WTC11 (cell line): ENCODE results near the gene CACNA1H. TPM values are rescaled to one million over a fixed set of nuclear protein-coding genes. Genes with fewer than 3 reads are reported as not detected.

Source experiments
- ATAC-seq: fragments of 200-7000 bp; cut with Tn5 transposase; 2 replicates; pipeline ENCODE4 v1.10.0; 2021; ENCODE audit warnings: mild to moderate bottlenecking, moderate library complexity
- CTCF ChIA-PET: fragments of 300-600 bp; sonication (Branson Sonifier 250); formaldehyde crosslinking; loops from one replicate; lab custom pipeline; 2021; ENCODE audit warnings: antibody characterized with exemption; lab: Charles Lee
- POLR2A ChIA-PET: fragments of 350-600 bp; sonication (Branson Sonifier 250); formaldehyde crosslinking; loops from one replicate; lab custom pipeline; 2021; ENCODE audit warnings: antibody characterized with exemption; lab: Charles Lee
- DNase-seq: peaks from one replicate; pipeline ENCODE4 v3.0.0; 2021; ENCODE audit warnings: low spot score
- H3K27ac Mint-ChIP-seq: 2 replicates; pipeline ENCODE4 v1.8.0; 2021; ENCODE audit warnings: mixed read lengths
- H3K27me3 Mint-ChIP-seq: 2 replicates; pipeline ENCODE4 v1.8.0; 2021; ENCODE audit warnings: low read depth, mild to moderate bottlenecking, moderate library complexity, mixed read lengths
- H3K36me3 Mint-ChIP-seq: 2 replicates; pipeline ENCODE4 v1.8.0; 2021; ENCODE audit warnings: mixed read lengths
- H3K4me1 Mint-ChIP-seq: 2 replicates; pipeline ENCODE4 v1.8.0; 2022; ENCODE audit warnings: mixed read lengths
- H3K4me3 Mint-ChIP-seq: 2 replicates; pipeline ENCODE4 v1.8.0; 2021; ENCODE audit warnings: mild to moderate bottlenecking, moderate library complexity, mixed read lengths
- H3K9me3 Mint-ChIP-seq: 2 replicates; pipeline ENCODE4 v1.8.0; 2021; ENCODE audit warnings: mixed read lengths
- ATF3 ChIP-seq: sonication (generic); formaldehyde crosslinking; conservative IDR thresholded peaks from 2 replicates; pipeline ENCODE4 v1.8.1; 2022; ENCODE audit warnings: mild to moderate bottlenecking, missing genetic modification reagents
- E2F4 ChIP-seq: sonication (generic); formaldehyde crosslinking; IDR thresholded peaks from 2 replicates; pipeline ENCODE4 v1.8.1; 2022; ENCODE audit warnings: low read depth, mild to moderate bottlenecking, moderate library complexity, missing genetic modification reagents, borderline replicate concordance
- ELF4 ChIP-seq: sonication (generic); formaldehyde crosslinking; IDR thresholded peaks from 2 replicates; pipeline ENCODE4 v1.8.1; 2022; ENCODE audit warnings: low read depth, mild to moderate bottlenecking, moderate library complexity, missing genetic modification reagents
- ETV6 ChIP-seq: sonication (generic); formaldehyde crosslinking; IDR thresholded peaks from 2 replicates; pipeline ENCODE4 v1.8.1; 2022; ENCODE audit warnings: mild to moderate bottlenecking, missing genetic modification reagents
- IRF2 ChIP-seq: sonication (generic); formaldehyde crosslinking; IDR thresholded peaks from 2 replicates; pipeline ENCODE4 v1.8.0; 2022; ENCODE audit warnings: low read depth, missing genetic modification reagents, borderline replicate concordance
- JAZF1 ChIP-seq: fragments of 250-450 bp; sonication (Bioruptor Pico); IDR thresholded peaks from 2 replicates; pipeline ENCODE4 v1.9.0; 2021; ENCODE audit warnings: moderate library complexity, mild to moderate bottlenecking, inconsistent platforms
- MYBL2 ChIP-seq: sonication (generic); formaldehyde crosslinking; IDR thresholded peaks from 2 replicates; pipeline ENCODE4 v1.8.1; 2023; ENCODE audit warnings: mild to moderate bottlenecking, moderate library complexity, missing genetic modification reagents
- SP1 ChIP-seq: sonication (generic); formaldehyde crosslinking; conservative IDR thresholded peaks from 2 replicates; pipeline ENCODE4 v1.8.1; 2022; ENCODE audit warnings: missing genetic modification reagents
- TCF7 ChIP-seq: sonication (generic); formaldehyde crosslinking; IDR thresholded peaks from 2 replicates; pipeline ENCODE4 v1.8.0; 2022; ENCODE audit warnings: mild to moderate bottlenecking, low read depth, missing genetic modification reagents, moderate library complexity
- ZNF121 ChIP-seq: sonication (generic); formaldehyde crosslinking; IDR thresholded peaks from 2 replicates; pipeline ENCODE4 v1.8.0; 2023; ENCODE audit warnings: missing genetic modification reagents
- ZNF263 ChIP-seq: sonication (generic); formaldehyde crosslinking; IDR thresholded peaks from 2 replicates; pipeline ENCODE4 v1.8.1; 2022; ENCODE audit warnings: low read depth, mild to moderate bottlenecking, moderate library complexity, missing genetic modification reagents
- ZNF281 ChIP-seq: sonication (generic); formaldehyde crosslinking; IDR thresholded peaks from 2 replicates; pipeline ENCODE4 v1.8.0; 2023; ENCODE audit warnings: mild to moderate bottlenecking, missing genetic modification reagents
- ZNF423 ChIP-seq: fragments of 250-450 bp; sonication (Bioruptor Pico); IDR thresholded peaks from 2 replicates; pipeline ENCODE4 v2.1.2; 2022; ENCODE audit warnings: mild to moderate bottlenecking, moderate library complexity
- ZNF512 ChIP-seq: sonication (generic); formaldehyde crosslinking; IDR thresholded peaks from 2 replicates; pipeline ENCODE4 v1.8.1; 2022; ENCODE audit warnings: missing genetic modification reagents, borderline replicate concordance
- total RNA-seq: library from RNA; stranded (reverse); gene quantifications from 3 replicates; pipeline ENCODE4 v1.2.3, GENCODE V29; 2021
- TF ChIP-seq, protein P1 (sequence below): sonication (generic); formaldehyde crosslinking; IDR thresholded peaks from 2 replicates; pipeline ENCODE4 v1.8.0; 2022; ENCODE audit warnings: mild to moderate bottlenecking, missing genetic modification reagents
- TF ChIP-seq, protein P2 (sequence below): sonication (generic); formaldehyde crosslinking; IDR thresholded peaks from 2 replicates; pipeline ENCODE4 v1.8.1; 2022; ENCODE audit warnings: mild to moderate bottlenecking, moderate library complexity, missing genetic modification reagents

CACNA1H gene
- total RNA-seq, 1 experiment from 2014 or later: 38.0 TPM

DNA sequence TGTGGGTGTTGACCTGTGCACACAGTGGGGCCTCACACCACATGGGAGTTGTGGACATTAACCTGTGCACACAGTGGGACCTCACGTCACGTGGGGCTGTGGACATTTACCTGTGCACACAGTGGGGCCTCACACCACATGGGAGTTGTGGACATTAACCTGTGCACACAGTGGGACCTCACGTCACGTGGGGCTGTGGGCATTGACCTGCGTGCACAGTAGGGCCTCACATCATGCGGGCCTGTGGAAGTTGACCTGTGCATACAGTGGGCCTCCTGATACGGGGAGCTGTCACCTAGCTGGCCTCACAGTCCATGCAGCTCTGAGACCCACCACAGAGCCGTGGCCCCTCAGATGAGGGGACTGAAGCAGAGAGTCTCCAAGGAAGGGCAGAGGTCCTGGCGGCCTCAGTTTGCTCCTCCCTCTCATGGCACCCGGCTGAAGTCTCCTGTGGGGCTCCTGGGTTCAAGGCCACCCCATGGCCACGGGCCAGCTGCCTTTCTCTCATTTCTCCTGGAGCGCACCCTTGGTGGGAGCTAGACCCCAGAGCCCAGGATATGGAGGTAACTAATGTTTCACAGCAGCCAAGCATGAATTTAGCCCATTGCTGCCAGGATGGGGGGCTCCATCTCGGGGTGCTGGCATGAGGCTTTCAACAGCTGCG lies 21.0 kb downstream of the CACNA1H start:
- ChIA-PET CTCF (interaction anchor here (1.4 kb wide), 1 partner anchor 71 kb away, joined by 3 read pairs; no protein-coding TSS in a partner anchor), POLR2A (no interaction called here)
- TF ChIP-seq SP1 (no peak), MYBL2 (CRISPR knock-in tag) (no peak), ATF3 (CRISPR knock-in tag) (no peak), JAZF1 (CRISPR knock-in tag) (no peak), ZNF263 (CRISPR knock-in tag) (no peak), ETV6 (CRISPR knock-in tag) (no peak), TCF7 (CRISPR knock-in tag) (no peak), ELF4 (no peak), ZNF423 (CRISPR knock-in tag) (no peak), ZNF121 (CRISPR knock-in tag) (no peak), E2F4 (no peak), ZNF512 (CRISPR knock-in tag) (no peak), IRF2 (CRISPR knock-in tag) (no peak), ZNF281 (CRISPR knock-in tag) (no peak)
- TF ChIP-seq, protein P1, sequence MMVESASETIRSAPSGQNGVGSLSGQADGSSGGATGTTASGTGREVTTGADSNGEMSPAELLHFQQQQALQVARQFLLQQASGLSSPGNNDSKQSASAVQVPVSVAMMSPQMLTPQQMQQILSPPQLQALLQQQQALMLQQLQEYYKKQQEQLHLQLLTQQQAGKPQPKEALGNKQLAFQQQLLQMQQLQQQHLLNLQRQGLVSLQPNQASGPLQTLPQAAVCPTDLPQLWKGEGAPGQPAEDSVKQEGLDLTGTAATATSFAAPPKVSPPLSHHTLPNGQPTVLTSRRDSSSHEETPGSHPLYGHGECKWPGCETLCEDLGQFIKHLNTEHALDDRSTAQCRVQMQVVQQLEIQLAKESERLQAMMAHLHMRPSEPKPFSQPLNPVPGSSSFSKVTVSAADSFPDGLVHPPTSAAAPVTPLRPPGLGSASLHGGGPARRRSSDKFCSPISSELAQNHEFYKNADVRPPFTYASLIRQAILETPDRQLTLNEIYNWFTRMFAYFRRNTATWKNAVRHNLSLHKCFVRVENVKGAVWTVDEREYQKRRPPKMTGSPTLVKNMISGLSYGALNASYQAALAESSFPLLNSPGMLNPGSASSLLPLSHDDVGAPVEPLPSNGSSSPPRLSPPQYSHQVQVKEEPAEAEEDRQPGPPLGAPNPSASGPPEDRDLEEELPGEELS (CRISPR knock-in tag): no peak
- TF ChIP-seq, protein P2, sequence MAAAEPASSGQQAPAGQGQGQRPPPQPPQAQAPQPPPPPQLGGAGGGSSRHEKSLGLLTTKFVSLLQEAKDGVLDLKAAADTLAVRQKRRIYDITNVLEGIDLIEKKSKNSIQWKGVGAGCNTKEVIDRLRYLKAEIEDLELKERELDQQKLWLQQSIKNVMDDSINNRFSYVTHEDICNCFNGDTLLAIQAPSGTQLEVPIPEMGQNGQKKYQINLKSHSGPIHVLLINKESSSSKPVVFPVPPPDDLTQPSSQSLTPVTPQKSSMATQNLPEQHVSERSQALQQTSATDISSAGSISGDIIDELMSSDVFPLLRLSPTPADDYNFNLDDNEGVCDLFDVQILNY: no peak

More for the DNA sequence above, 21.0 kb downstream of the CACNA1H start:
- DNase-seq (no peak), ATAC-seq (no peak)
- H3K4me3 Mint-ChIP-seq: no peak overlapping the region
- no peaks in the 10 kb centered on the region for H3K4me1 Mint-ChIP-seq
- no peaks in the 10 kb centered on the region for H3K9me3 Mint-ChIP-seq
- no peaks in the 10 kb centered on the region for H3K36me3 Mint-ChIP-seq
- H3K27me3 Mint-ChIP-seq: no peaks in the 10 kb centered on the region
- no peak overlapping the region for H3K27ac Mint-ChIP-seq
